Neural cell (in vitro differentiated cells): Measurements from ENCODE around the gene HOXA1. TPM values are rescaled to one million over a fixed set of nuclear protein-coding genes. Genes with fewer than 3 reads are reported as not detected.

Experiments used
- H2AFZ ChIP-seq: fragments of 200-600, 300-800 bp; sonication (generic), shearing (Covaris generic); 2 replicates; pipeline ENCODE4 v1.6.0; 2014; ENCODE audit warnings: low read depth, mild to moderate bottlenecking, antibody characterized with exemption, low read length, moderate library complexity
- H3F3A ChIP-seq: fragments of 200-600 bp; shearing (Covaris generic); 2 replicates; pipeline ENCODE4 v1.6.1; 2016; ENCODE audit warnings: mild to moderate bottlenecking, moderate library complexity, mixed read lengths, antibody characterized with exemption, low read length; ENCODE audit not compliant: insufficient read depth, poor library complexity, severe bottlenecking
- H3K27ac ChIP-seq: fragments of 200-600, 300-800 bp; sonication (generic), shearing (Covaris generic); 2 replicates; pipeline ENCODE4 v1.5.1; 2014; ENCODE audit warnings: mild to moderate bottlenecking, low read length, moderate library complexity
- H3K27me3 ChIP-seq: fragments of 300-800, 200-600 bp; sonication (generic), shearing (Covaris generic); 2 replicates; pipeline ENCODE4 v1.6.0; 2014; ENCODE audit warnings: mild to moderate bottlenecking, low read depth, low read length, moderate library complexity; ENCODE audit not compliant: insufficient read depth
- H3K36me3 ChIP-seq: fragments of 300-800, 200-600 bp; sonication (generic), shearing (Covaris generic); 2 replicates; pipeline ENCODE4 v1.5.1; 2014; ENCODE audit warnings: mild to moderate bottlenecking, antibody characterized with exemption, low read length, moderate library complexity; ENCODE audit not compliant: insufficient read depth
- H3K4me2 ChIP-seq: fragments of 300-800, 200-600 bp; sonication (generic), shearing (Covaris generic); 2 replicates; pipeline ENCODE4 v1.6.0; 2014; ENCODE audit warnings: mild to moderate bottlenecking, low read length
- H3K4me3 ChIP-seq: fragments of 300-800, 200-600 bp; sonication (generic), shearing (Covaris generic); 2 replicates; pipeline ENCODE4 v1.5.1; 2014; ENCODE audit warnings: mild to moderate bottlenecking, low read length, moderate library complexity
- H3K79me2 ChIP-seq: fragments of 200-600 bp; shearing (Covaris generic); replicated peaks from 2 replicates; pipeline ENCODE4 v1.6.0; 2014; ENCODE audit warnings: mild to moderate bottlenecking, low read length, moderate library complexity; ENCODE audit not compliant: insufficient read depth
- H3K9ac ChIP-seq: fragments of 300-800, 200-600 bp; sonication (generic), shearing (Covaris generic); 2 replicates; pipeline ENCODE4 v1.6.1; 2016; ENCODE audit warnings: mild to moderate bottlenecking, low read length, mixed read lengths
- H3K9me2 ChIP-seq: fragments of 200-600 bp; shearing (Covaris generic); 2 replicates; pipeline ENCODE4 v1.6.1; 2016; ENCODE audit warnings: mild to moderate bottlenecking, low read length, mixed read lengths; ENCODE audit not compliant: insufficient read depth
- H3K9me3 ChIP-seq: fragments of 200-600, 300-800 bp; sonication (generic), shearing (Covaris generic); 2 replicates; pipeline ENCODE4 v1.6.1; 2016; ENCODE audit warnings: mild to moderate bottlenecking, mixed run types, low read length, moderate library complexity, mixed read lengths
- H4K20me1 ChIP-seq: fragments of 200-600 bp; shearing (Covaris generic); 2 replicates; pipeline ENCODE4 v1.6.1; 2016; ENCODE audit warnings: mild to moderate bottlenecking, mixed run types; ENCODE audit not compliant: insufficient read depth
- CTCF ChIP-seq: fragments of 450-650 bp; IDR thresholded peaks from 2 replicates; pipeline ENCODE4 v1.5.1; 2014; ENCODE audit warnings: antibody characterized with exemption, mild to moderate bottlenecking, moderate library complexity; ENCODE audit not compliant: poor library complexity, severe bottlenecking
- EP300 ChIP-seq: fragments of 450-650 bp; conservative IDR thresholded peaks from 2 replicates; pipeline ENCODE4 v1.6.1; 2014; ENCODE audit warnings: antibody characterized with exemption, mild to moderate bottlenecking, moderate library complexity; ENCODE audit not compliant: poor library complexity, severe bottlenecking
- EZH2 ChIP-seq: fragments of 200-600, 300-800 bp; shearing (Covaris generic), sonication (generic); IDR thresholded peaks from 2 replicates; pipeline ENCODE4 v1.6.1; 2014; ENCODE audit warnings: antibody characterized with exemption, low read length, borderline replicate concordance, mild to moderate bottlenecking; ENCODE audit not compliant: insufficient read depth, poor library complexity, severe bottlenecking
- POLR2AphosphoS5 ChIP-seq: IDR thresholded peaks from 2 replicates; pipeline ENCODE4 v1.6.1; 2012
- RAD21 ChIP-seq: fragments of 450-650 bp; conservative IDR thresholded peaks from 2 replicates; pipeline ENCODE4 v1.6.1; 2014; ENCODE audit warnings: antibody characterized with exemption, mild to moderate bottlenecking, moderate library complexity
- SMC3 ChIP-seq: fragments of 450-650 bp; conservative IDR thresholded peaks from 2 replicates; pipeline ENCODE4 v1.6.1; 2014; ENCODE audit warnings: antibody characterized with exemption, mild to moderate bottlenecking, moderate library complexity; ENCODE audit not compliant: poor library complexity
- TAF1 ChIP-seq: IDR thresholded peaks from 2 replicates; pipeline ENCODE4 v1.6.1; 2012; ENCODE audit warnings: low read depth
- polyA plus RNA-seq: library from polyadenylated mRNA; depleted of rRNA; stranded (reverse); fragments of >200 nt; gene quantifications from 2 replicates; pipeline ENCODE4 v1.2.3, GENCODE V29; 2014
- TF ChIP-seq, protein P1 (sequence below): IDR thresholded peaks from 2 replicates; pipeline ENCODE4 v1.6.1; 2012; ENCODE audit warnings: borderline replicate concordance

HOXA1 gene
- polyA plus RNA-seq, 1 donor from 2014 or later = not detected

DNA sequence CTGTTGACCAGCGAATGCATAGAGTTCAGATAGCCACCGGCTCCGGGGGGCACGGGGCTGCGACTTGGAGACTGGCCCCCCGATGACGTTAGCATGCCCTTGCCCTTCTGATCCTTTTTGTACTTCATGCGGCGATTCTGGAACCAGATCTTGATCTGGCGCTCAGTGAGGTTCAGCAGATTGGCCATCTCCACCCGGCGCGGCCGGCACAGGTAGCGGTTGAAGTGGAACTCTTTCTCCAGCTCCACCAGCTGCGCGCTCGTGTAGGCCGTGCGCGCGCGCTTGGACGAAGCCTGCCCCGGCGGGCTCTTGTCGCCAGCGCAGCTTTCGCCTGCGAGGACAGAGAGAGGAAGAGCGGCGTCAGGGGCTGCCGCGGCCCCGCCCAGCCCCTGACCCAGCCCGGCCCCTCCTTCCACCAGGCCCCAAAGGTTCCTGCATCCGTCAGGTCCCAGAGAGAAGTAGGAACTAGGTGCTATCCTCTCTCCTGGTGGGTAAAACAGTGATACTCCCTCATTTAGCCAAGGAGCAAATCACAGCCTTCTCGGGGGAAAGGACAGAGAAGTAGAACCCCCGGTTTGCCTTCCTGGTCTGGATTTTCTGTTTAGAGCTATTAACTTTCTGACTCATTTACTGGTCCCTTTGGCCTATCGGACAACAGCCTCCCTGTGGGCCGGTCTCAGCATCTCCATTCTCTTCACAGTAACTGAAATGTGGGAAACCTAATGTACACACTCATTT is 12.8 kb upstream of the HOXA1 start:
- Histone ChIP-seq H2AFZ (no peak overlapping the region), H3F3A (no peaks in the 10 kb centered on the region), H4K20me1 (no peaks in the 10 kb centered on the region), H3K9me2 (no peaks in the 10 kb centered on the region), H3K36me3 (no peaks in the 10 kb centered on the region), H3K27ac (no peak overlapping the region), H3K27me3 (peaks cover 100% of the 10 kb centered on the region), H3K9me3 (no peaks in the 10 kb centered on the region), H3K4me3 (no peak overlapping the region), H3K9ac (no peak overlapping the region), H3K4me2 (no peak overlapping the region), H3K79me2 (no peaks in the 10 kb centered on the region)
- TF ChIP-seq POLR2AphosphoS5 (no peak), EP300 (no peak), SMC3 (no peak), TAF1 (no peak), CTCF (no peak), EZH2 (peak; percentile 72), RAD21 (no peak)
- TF ChIP-seq, protein P1, sequence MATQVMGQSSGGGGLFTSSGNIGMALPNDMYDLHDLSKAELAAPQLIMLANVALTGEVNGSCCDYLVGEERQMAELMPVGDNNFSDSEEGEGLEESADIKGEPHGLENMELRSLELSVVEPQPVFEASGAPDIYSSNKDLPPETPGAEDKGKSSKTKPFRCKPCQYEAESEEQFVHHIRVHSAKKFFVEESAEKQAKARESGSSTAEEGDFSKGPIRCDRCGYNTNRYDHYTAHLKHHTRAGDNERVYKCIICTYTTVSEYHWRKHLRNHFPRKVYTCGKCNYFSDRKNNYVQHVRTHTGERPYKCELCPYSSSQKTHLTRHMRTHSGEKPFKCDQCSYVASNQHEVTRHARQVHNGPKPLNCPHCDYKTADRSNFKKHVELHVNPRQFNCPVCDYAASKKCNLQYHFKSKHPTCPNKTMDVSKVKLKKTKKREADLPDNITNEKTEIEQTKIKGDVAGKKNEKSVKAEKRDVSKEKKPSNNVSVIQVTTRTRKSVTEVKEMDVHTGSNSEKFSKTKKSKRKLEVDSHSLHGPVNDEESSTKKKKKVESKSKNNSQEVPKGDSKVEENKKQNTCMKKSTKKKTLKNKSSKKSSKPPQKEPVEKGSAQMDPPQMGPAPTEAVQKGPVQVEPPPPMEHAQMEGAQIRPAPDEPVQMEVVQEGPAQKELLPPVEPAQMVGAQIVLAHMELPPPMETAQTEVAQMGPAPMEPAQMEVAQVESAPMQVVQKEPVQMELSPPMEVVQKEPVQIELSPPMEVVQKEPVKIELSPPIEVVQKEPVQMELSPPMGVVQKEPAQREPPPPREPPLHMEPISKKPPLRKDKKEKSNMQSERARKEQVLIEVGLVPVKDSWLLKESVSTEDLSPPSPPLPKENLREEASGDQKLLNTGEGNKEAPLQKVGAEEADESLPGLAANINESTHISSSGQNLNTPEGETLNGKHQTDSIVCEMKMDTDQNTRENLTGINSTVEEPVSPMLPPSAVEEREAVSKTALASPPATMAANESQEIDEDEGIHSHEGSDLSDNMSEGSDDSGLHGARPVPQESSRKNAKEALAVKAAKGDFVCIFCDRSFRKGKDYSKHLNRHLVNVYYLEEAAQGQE = no peak

DNA sequence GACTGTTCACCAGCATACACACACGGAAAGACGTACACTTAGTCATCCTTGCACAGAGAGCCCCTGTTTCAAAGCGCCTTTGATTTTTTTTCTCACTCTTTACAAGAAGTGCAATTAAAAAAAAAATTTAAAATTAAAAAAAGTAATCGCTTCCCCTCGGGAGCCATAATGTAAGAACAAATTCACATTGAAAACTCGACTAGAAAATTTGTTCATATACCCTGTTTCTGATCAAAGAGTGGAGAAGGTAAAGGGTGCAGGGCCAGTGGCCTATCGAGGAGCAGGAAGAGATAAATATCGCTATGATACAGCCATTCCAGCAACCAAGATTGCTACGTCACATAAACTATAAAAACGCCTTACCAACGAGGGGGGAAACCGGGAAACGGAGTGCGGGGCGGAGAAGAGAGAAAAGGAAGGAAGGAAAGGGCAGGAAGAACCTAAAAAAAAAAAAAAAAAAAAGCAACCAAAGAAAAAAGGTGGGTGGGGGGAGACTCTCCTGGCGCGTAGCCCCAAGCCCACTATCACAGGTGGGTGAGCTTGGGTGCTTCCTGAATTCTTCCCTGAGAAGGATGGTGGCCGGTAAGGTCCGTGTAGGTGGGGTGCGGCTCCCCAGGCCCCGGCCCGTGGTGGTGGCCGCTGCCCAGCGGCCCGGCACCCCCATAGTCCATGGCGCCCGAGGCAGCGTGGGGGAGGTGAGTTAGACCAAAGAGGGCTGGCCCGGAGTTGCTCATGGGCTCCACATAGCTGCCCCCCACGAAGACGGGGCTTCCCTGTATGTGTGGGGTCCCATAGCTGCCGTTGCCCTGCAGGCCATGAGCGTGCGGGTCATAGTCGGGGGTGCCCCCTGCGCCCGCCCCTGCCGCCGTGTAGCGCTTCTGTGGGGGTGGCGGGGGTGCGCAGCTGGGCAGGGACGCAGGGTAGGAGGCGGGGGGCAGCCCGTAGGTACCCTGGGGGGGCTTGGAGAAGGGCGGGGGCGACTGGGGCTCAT is 11.9 kb upstream of the HOXA1 start:
- Histone ChIP-seq H3K9me3 (no peaks in the 10 kb centered on the region), H3K79me2 (no peaks in the 10 kb centered on the region), H3K9ac (no peak overlapping the region), H3K27ac (no peak overlapping the region), H3K27me3 (peaks cover 100% of the 10 kb centered on the region), H2AFZ (no peak overlapping the region), H3K4me3 (no peak overlapping the region), H3K4me2 (no peak overlapping the region), H3K9me2 (no peaks in the 10 kb centered on the region), H4K20me1 (no peaks in the 10 kb centered on the region), H3F3A (no peaks in the 10 kb centered on the region), H3K36me3 (no peaks in the 10 kb centered on the region)
- TF ChIP-seq POLR2AphosphoS5 (peak; percentile 15), EZH2 (no peak)
